Stimulated activated CD8-positive, alpha-beta memory T cell treated with anti-CD3 and anti-CD28 coated beads, Interleukin-7, amount 100 ng/mL, for 24 hours (primary cell): ENCODE results near the gene ZNF778.
"Not testable (repeated sequence)": the region's sequence is repeated elsewhere in the genome, so short reads cannot be mapped to it uniquely, and the experiment has no call there.

Experiments used
- DNase-seq: peaks from one replicate; pipeline ENCODE4 v3.0.0-alpha.2; 2020; ENCODE audit warnings: low read depth

The ZNF778 gene

DNA sequence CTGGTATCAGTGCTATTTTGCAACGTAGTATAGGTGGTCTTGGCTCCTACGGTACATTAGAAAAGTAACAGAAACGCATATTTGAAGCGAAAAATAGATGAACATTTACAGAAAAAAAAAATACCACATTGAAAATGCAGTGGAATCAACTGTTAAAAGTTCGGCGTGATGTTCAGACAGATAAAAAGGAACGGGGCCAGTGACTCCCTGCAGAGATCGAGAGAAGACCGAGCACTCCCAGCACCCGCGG, 440 bp upstream of the ZNF778 start:
- no peak for DNase-seq

DNA sequence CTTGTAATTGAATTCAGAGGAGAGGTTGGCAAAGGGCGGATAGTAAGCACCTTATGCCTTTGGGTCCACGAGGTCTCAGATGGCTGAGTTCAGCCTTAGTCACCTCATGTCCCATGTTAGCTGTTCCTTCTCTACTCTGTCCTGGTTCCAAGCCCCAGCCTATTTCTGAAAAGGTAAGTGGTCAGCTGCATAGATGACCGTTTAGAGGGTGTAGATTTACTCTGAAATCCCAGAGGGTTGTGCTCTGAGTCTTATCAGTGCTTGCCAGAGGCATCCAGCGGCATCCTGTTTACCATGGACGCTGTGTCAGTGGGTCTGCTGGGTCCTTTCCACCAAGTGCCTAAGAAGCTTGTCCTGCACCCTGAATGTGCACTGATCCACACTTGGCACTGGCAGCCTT, 1.9 kb downstream of the ZNF778 start:
- DNase-seq: no peak

DNA sequence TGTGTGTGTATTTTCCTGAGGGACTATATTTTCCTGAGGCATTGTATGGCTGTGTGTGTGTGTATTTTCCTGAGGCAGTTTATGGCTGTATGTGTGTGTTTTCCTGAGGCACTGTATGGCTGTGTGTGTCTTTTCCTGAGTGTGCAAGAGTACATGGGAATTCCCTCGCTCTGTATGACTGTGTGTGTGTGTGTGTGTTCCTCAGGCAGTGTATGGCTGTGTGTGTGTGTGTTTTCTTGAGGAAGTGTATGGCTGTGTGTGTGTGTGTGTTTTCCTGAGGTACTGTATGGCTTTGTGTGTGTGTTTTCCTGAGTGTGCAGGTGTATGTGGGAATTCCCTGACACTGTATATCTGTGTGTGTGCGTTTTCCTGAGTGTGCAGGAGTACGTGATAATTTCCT, 4.1 kb downstream of the ZNF778 start:
- no peak for DNase-seq

DNA sequence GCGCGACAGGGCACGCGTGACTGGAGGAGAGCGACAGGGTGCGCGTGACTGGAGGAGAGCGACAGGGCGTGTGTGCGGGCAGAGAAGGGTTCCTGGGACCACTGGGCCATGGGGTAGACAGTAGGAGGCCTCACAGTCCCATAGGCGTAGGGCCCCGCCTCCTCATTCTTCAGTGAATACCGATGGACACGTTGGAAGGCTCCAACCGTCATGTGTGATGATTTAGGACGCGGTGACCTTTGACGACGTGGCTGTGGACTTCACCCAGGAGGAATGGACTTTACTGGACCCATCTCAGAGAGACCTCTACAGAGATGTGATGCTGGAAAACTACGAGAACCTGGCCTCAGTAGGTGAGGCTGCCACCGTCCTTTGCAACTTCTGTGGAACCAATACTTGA, 5.4 kb downstream of the ZNF778 start:
- DNase-seq: no peak

DNA sequence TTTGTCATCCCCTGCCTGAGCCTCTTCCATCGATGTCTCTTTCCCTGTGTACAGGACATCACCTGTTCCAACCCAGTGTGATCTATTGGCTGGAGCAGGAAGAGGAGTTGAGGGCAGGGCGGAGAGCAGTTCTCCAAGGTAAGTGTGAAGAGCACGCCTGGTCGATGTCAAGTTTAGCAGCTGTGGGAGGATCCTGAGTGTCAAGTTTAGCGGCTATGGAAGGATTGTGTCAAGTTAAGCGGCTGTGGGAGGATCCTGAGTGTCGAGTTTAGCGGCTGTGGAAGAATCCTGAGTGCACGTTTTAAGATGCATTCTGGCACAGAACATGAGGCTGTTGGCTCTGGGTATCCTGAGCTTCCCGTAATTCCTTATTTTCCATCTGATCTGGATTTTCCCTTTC, 7.2 kb downstream of the ZNF778 start:
- DNase-seq: no peak

DNA sequence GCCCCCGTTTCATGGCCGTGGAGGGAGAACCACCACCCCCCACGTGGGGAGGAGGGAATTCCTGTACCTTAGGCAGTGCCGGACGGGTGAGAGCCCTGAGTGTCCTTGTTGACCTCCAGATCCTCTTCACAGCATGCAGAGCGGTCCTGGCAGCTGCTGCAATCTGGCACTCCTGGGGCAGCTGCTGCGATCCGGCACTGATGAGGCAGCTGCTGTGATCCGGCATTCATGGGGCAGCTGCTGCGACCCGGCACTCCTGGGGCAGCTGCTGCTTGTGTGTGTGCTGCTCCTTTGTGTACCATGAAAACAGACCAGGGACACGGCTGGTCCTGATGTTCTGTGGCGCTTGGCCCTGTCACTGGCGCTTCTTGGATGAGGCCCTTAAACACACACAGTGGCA, 12.8 kb downstream of the ZNF778 start:
- DNase-seq: no peak

DNA sequence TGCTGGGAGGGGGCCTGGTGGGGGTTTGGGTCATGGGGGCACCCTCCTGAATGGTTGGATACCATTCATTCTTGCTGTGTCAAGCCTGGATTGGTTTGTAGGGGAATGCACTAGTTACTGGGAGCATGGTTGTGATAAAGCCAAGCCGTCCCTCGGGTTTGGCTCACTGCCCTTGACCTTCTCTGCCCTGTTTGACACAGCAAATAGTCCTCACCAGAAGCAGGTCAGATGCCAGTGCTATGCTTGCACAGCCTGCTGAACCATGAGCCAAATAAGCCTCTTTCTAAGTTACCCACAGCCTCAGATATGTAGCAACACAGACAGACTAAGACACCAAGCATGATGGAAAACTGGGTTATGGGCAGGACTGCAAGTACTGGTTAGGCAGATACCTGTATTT, 14.6 kb downstream of the ZNF778 start:
- no peak for DNase-seq

DNA sequence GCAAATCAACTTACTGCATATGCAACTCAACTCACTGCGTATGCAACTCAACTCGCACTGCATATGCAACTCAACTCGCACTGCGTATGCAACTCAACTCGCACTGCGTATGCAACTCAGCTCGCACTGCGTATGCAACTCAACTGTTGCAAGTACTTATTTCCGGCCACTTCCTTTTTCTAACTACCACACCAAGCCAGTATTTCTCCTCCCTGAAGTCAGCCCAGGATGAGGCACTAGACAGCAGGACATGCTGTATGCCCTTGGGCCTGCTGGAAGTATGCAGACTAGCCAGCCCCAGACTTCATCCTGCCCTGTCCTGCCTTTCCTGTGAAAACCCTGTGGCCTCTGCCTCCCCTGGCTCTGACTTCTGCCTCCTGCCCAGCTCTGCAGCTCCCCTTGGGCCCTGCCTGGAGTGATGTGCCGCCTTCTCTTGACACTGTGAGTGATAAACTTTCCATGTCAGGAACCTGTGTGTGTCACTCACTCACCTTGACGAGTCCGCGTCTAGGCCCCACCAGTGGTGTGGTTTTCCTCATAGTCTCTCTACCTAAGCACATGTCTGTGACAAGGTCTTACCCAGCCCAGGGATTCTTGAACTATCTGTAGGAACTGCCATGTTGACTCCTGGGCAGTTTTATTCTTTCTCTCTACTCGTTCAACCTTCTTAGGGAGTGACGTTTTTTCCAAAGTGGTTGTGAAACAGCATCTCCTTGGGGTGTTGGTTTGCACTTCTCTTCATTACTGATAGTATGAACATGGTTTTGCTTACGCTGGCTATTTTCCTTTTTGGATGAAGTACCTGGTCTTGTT, 16.4 kb downstream of the ZNF778 start:
- DNase-seq: no peak

DNA sequence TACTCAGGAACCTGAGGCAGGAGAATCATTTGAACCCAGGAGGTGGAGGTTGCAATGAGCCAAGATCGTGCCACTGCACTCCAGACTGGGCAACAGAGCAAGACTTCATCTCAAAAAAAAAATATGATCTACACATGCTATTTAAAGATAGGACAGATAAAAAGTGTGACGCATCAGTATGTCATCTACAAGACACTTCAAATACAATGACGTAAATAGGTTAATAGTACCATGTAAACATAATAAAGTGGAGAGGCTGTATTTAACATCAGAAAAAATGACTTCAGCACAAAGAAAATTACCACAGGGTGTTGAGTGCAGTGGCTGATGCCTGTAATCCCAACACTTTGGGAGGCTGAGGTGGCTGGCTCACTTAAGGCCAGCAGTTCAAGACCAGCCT, 20.2 kb downstream of the ZNF778 start:
- no peak for DNase-seq

DNA sequence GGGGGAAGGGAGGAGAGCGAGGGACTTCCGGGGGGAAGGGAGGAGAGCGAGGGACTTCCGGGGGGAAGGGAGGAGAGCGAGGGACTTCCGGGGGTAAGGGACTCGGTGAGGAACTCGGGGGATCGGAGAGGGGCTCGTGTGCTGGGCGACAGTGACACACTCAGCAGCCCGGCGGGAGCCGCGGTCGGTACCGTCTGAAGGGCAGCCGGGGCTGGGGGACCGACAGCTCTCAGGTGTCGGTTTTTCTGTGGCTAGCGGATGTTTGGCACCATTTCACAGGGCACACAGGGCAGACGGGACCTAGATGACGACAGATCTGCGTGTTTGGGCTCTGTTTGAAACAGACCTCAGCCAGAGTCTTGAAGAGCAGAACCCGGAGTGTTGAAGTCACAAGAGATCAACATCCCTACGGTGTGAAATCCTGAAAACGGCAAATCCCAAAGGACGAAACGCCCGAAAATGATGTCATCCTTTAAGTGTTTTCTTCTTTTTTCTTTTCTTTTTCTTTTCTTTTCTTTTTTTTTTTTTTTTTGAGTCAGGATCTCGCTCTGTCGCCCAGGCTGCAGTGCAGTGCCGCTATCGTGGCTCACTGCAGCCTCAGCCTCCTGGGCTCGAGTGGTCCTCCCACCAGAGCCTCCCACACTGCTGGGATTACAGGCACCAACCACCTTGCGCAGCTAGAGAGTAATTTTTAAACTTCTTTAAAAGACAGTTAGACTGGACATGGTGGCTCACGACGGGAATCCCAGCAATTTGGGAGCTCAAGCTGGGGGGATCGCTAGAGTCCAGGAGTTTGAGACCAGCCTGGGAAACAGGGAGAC, 23.9 kb downstream of the ZNF778 start:
- DNase-seq: peak; percentile 42

DNA sequence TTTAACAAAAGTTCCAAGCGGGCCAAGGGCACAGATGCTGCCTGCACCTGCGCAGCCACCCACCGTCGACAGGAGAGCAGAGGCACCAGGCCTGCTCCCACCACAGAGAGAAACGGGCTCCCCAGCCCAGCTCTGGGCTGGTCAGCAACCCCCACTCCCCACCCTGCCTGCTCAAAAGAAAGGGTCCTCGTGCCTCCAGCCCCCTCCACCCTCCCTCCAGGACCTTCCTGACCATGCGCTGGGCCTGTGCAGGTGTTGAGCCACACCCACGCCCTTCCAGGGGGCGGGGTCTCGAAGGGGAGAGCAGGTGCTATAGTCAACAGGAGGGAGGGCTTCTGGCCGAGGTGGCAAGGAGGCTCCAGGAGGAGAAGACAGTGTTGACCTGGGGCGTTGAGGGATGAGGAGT, 25.3 kb downstream of the ZNF778 start:
- DNase-seq: no peak

DNA sequence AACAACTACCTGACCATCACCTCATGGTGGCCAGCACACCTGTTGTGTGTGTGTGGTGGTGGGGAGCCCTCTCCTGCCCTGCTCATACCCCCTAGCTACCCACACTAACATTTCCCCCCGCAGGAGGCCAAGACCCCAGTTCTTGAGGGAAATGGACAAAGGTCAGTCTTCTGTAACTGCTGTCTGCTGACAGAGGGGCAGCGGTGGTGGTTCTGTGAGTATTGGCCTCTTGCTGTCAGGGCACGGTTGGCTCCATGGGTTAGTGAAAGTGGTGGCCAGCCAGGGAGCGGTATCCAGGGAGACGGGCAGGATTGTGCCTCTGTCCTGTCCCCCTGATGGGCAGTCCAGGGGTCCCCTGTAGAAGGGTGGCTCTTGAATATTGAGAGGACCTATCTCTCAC, 26.2 kb downstream of the ZNF778 start:
- DNase-seq: no peak

DNA sequence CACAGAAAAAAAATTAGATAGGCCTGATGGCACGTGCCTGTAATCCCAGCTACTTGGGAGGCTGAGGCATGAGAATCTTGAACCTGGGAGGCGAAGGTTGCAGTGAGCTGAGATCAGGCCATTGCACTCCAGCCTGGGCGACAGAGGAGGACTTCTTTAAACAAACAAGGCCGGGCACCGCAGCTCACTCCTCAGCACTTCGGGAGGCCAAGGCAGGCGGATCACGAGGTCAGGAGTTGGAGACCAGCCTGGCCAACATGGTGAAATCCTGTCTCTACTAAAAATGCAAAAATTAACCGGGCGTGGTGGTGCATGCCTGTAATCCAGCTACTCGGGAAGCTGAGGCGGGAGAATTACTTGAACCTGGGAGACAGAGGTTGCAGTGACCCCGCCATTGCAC, 26.8 kb downstream of the ZNF778 start:
- not testable (repeated sequence) for DNase-seq

DNA sequence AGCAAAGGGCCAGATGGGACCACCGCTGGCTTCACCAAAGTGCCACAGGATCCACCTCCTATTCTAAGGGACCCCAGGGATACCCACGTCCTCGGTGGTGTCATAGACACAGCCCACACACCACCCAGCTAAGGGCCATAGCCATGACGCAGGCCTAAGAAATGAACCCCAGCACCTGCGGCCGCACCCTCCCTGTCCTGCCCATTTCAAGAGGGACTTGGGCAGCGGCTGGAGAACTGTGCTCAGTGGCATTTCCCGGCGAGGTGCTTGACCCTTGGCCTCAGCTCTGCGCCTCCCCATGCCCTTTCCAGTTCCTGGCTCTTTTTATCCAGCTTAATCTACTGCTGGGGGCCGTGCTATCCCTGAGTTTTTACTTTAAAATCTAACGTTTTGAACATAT, 27.3 kb downstream of the ZNF778 start:
- DNase-seq: no peak

DNA sequence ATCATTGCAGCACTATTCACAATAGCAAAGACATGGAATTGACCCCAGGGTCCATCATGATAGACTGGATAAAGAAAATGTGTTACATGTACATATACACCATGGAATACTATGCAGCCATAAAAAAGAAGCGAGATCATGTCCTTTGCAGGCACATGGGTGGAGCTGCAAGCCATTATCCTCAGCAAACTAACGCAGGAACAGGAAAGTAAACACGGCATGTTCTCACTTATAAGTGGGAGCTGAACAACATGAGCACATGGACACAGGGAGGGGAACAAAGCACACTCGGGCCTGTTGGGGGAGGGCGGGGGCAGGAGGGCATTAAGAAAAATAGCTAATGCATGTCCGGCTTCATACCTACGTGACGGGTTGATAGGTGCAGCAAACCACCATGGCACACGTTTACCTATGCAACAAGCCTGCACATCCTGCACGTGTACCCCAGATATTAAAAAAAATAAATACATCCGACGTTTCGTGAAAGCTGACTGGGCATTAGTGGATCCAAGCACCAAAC, 28.9 kb downstream of the ZNF778 start:
- no peak for DNase-seq

DNA sequence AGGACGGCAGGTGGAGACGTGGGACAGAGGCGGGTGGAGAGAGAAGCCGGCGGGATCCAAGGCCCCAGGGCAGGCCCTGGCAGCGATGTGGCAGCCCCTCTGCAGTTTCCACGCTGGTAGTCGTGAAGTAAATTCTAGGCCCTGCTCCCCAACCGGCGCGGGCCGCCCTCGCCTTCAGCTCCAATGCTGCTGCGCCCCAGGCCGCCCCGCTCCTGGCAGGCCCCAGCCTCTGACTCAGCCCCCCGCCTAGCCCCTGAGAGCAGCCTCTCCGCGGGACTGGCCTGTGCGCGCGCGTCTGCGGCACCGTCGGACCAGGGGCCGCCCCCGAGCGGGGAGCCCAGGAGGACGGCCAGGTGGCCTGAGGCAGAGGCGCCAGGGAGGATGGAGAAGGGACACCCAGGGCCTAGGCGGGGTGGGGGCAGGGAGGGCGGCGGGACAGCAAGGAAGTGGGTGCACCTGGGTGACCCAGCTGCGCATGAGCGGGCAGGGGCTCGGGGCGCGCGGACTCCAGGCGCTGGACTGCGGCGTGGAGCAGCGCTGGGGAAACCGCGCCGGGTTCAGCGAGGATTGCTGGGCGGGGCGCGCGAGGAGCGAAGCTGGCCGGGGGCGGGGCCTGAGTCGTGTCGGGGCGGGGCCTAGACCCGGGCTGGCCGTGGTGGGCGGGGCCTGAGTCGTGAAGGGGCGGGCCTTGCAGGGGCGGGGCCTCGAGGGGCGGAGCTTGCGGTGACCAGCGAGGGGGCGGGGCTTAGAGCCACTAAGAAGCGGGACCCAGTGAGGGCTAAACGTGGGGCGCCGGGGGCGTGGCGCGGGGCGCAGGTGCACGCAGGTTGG, 29.6 kb downstream of the ZNF778 start:
- DNase-seq: peak; percentile 97

DNA sequence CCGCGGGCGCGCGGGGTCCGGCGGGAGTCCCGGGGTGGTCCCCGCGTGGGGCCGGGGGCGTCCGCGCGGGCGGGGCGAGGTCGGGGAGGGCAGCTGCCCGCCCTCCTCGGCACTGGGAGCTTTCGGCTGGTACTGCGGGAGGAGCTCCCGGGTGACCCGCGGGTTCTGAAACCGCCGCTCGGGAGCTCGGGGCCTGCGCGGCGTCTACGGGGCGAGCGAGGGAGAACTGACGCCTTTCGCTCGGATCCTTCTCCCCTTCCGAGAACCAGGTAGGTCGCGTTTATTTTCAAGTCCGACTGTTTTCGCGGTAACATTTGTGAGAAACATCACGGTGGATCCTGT, 30.2 kb downstream of the ZNF778 start:
- DNase-seq: not testable (repeated sequence)

DNA sequence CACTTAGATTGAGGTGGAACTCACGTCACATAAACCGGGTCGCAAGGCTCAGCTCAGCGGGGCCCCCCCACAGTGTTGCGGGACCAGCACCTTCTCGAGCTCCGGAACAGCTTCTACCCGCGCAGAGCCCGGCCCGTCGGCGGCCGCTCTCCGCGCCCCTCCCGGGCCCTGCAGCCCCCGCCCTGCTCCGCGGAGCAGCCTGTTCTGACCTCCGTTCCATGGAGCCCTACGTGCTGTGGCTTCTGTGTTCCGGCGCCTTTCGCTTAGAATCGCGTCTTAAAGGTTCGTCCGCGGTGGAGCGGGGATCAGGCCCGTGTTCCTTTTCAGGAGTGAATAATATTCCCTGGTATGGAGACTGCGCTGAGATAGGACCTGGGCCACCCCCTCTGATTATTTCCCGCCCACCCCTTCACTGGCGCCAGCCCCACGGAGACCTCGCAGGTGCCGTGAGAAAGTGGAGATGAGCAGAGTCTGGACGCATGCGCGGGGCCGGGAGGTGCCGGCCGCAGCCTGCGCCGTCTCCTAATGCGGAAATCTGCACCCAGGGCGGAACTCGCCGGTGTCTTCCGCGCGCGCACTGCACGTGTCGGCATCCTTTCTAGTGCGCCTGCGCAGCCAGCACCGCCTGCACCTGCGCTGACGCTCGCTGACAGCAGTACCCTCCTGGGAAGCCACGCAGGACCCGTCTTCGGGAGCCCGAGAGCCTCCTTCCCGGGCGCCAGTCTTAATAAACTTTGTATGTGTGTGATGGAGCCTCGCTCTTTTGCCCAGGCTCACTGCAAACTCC, 30.9 kb downstream of the ZNF778 start:
- no peak for DNase-seq

DNA sequence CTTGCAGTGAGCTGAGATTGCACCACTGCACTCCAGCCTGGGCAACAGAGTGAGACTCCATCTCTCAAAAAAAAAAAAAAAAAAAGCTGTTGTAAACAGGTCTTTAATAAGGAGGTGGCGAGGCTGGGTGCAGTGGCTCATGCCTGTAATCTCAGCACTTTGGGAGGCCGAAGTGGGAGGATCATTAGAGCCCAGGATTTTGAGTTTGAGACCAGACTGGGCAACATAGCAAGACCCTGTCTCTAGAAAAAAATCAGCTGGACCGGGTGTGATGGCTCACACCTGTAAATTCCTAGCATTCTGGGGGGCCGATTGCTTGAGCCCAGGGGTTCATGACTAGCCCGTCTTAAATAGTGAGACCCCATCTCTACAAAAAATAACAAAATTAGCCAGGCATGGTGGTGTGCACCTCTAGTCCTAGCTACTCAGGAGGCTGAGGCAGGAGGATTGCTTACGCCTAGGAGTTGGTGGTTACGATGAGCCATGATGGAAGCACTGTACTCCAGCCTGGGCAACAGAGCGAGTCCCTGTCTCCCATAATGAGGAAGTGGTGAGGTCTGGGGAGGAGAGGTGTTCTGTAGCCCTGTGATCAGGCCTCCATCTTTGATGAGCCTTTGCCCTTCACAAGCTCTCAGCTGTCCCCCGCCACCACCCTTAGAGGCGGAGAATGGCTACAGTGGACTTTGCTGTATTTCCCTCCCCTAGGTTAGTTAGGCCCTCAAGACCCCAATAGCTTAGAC, 36.2 kb downstream of the ZNF778 start:
- no peak for DNase-seq

DNA sequence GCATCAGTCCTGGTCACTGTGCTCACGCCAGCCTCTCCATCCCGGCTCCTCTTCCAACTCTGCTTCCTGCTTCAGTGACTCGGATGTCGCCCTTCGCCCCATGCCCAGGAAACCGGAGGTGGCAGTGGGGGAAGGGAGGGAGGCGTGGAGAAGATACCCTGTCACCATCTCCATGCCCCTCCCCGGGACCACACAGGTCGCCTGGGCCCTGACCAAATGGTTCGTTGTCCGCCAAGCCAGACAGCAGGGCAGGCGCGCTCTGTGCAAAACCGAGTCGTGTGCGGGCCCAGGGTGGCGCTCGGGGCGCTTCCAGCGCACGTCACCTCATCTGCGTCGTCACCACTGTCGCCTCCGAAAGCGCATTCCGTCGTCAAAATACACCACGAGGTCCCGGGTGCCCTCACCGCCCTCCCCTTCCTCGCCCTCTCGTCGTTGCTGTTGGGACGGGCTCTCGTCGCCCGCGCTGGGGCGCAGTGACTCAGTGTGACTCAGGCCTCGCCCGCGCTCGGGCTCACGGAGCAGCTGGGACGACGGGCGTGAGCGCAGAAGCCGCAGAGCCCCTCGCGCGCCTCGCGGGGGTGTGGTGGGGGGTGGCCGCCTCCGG, 39.2 kb downstream of the ZNF778 start:
- peak; percentile 52 for DNase-seq

DNA sequence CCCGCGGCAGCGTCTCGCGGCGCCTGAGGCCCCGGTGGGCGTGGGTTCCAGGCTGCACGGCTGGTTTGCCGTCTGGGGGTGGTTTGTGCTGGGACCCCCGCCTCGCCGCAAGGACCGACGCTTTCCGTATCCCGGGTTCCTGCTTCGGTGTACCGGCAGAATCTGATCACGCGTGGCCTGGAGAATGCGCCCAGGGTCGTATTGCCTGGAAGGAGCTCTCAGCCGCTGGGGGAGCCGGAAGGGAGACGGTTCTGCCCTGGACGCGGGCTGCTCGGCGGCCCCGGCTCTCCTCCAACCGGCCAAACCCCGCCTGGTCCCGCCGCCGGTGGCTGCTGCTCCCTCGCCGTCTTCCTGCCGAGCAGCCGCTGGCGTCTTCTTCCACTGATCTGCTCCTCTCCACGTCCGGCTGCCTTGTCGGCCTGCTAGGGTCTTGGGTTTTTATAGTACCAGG, 39.8 kb downstream of the ZNF778 start:
- no peak for DNase-seq
